Stimulated activated CD8-positive, alpha-beta memory T cell treated with anti-CD3 and anti-CD28 coated beads, Interleukin-7, amount 100 ng/mL, for 24 hours (primary cell): ENCODE measurements around the gene MIEN1.
A peak's percentile ranks its signal among the peaks of the same experiment; 100 is the strongest.
"Not testable (repeated sequence)": the region's sequence is repeated elsewhere in the genome, so short reads cannot be mapped to it uniquely, and the experiment has no call there.

Experiments used
- DNase-seq: peaks from one replicate; pipeline ENCODE4 v3.0.0-alpha.2; 2020; ENCODE audit warnings: low read depth

The MIEN1 gene

DNA sequence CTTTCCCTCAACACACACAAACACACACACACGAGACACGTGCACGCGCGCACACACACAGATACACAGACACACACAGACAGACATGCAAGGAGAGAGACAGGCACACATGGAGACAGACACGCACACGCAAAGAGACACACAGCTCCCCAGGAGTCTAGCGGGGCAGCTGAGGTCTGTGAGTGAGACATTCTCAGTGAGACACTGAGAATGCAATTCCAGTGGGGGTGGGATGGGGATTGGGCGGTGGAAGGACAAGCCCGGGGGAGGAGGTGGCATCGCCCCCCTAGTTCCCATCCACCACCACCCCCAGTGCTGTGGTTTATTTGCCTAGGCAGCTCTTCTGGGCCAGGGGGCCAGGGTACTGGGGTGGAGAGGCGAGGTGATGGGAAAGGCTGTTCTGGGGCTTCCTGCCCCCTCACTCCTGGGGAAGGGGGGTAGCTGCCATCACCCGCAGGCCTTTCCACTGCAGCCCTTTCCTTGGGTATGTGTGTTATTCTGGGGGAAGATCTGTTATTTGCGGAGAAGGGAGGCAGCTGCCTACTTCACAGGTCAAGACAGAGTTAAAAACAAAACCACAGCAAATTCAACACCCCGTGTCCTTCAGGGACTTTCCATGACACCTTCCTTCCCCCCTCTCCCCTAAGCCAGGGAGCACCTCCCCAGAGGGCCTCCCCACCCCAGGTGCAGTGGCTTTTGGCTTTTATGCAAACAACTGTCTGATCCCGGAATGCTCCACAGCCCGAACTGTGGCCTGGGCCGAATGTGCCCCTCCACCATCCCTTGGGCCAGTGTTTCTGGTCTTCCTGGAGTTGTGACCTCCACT, 25.4 kb upstream of the MIEN1 start:
- no peak for DNase-seq

DNA sequence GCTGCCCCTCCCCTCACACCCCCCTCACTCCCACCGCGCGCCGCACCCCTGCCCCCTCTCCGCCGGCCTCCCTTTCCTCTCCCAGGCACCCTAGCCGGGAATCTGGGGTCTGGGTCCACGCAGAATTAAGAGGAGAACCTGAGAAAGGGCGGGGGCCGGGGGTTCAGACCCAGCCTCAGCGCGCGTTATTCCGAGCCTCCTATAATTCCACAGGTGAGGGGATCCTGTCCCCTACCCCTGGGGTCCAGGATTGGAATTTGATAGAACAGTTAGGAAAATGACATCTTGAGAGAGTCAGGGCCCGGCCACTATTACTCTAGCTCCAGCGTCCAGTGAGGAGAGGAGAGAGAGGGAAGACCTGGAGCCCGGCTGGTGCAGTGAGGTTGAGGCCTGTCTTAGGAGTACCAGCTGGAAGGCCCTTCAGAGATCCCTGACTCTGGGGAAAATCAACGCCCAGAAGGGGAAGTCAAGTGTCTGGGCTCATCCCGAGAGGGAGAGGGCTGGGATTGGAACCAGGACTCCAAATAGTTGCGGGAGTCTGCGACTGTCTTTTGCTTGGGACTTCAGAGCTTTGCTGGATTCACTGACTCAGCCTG, 24.7 kb upstream of the MIEN1 start:
- no peak for DNase-seq

- peak; percentile 88 for DNase-seq
These were observed 24.0 kb upstream of the MIEN1 start for GRCh38 chr17:39754161-39754957.

DNA sequence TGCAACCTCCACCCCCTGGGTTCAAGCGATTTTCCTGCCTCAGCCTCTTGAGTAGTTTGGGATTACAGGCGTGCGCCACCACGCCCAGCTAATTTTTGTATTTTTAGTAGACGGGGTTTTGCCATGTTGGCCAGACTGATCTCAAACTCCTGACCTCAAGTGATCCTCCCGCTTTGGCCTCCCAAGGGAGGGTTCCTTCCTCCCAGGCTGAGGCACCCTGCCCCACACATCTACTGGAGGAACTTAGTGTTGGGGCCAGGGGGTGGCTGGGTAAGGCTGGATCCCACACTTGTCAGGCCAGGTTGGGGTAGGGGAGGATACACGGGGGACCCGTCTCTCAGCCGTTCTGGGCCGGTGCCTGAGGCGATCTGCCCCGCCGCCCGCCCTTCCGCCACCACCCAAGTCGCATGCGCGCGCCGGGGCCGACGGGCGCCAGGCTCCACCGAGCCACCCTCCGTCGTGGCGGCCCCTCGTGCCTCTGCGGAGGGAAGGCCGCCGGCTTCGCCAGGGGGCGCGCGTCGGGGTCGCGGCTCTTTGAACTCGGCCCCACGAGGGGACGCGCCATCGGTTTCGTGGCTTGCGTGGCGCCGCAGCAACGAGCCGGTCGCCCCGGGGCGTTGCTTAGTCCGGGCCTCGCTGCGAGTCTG, 23.3 kb upstream of the MIEN1 start:
- peak; percentile 36 for DNase-seq

DNA sequence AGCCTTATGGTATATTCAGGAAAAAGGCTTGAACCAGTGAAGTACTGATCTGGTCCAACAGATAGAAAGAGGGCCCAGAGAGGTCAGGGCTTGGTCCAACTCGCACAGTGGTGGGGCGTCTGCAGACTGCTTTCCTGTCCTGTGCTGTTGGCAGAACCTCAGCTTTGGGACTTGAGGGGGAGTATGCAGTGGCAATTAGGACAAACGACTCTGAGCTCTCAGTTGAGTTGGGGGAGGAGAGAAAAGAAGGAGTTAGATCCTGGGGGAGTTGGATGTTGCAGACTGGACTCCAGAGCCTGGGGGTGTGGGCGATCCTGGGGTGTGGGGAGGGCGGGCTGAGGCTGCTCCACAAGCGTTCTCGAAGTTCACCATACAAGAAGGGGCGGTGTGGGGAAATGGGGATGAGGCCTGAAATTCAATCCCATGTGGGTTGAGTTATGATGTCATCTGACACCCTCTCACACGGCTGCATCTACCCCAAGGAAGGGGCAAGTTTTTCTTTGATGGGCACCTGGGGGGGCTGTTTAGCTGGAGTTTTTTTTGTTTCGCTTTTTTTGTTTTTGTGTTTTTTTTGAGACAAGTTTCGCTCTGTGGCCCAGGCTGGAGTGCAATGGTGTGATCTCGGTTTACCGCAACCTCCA, 22.0 kb upstream of the MIEN1 start:
- DNase-seq: no peak

DNA sequence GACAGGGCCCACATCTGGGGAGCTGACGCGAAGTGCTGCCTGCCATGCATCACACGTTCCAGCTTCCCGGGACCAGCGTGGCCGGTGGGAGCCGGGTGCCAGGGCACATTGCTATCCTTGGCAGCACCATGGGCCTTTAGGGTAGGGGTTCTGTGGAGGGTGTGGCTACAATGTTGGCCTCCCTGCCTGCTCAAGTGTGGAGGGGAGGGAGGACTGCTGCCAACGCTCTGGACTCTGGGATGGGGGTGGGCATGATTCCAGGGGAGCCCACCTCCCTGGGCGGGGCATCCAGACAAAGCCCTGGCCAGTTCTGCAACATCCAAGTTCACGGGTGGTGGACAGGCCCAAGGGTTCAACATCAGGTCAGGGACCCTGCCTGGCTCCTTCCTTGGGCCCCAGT, 21.3 kb upstream of the MIEN1 start:
- no peak for DNase-seq

DNA sequence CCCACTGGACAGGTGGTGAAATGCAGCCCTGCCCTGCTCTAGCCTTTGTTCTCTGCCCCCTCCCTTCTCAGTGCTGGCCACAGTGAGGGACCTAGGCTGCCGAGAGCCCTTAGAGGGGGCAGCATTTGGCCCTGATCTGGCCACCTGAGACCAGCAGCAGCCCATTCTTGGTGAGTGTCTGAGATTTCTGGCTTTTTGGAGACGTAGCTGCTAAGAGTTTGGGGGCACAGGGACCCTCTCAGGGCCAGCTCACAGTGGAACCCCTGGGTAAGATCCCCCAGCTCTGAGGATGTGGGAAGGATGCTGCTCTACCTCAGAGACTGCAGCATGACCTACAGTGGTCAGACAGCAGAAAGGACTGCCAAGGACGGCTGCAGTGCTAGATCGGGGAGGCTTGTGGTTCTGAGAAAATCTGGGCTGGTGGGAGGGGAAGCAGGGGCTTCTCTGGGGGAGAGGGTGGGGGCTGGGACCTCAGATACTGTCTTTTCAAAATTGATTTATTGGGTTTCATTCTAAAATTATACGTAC, 20.7 kb upstream of the MIEN1 start:
- no peak for DNase-seq

GRCh38 chr17:39750131-39751015, 20.0 kb upstream of the MIEN1 start:
- DNase-seq: no peak

DNA sequence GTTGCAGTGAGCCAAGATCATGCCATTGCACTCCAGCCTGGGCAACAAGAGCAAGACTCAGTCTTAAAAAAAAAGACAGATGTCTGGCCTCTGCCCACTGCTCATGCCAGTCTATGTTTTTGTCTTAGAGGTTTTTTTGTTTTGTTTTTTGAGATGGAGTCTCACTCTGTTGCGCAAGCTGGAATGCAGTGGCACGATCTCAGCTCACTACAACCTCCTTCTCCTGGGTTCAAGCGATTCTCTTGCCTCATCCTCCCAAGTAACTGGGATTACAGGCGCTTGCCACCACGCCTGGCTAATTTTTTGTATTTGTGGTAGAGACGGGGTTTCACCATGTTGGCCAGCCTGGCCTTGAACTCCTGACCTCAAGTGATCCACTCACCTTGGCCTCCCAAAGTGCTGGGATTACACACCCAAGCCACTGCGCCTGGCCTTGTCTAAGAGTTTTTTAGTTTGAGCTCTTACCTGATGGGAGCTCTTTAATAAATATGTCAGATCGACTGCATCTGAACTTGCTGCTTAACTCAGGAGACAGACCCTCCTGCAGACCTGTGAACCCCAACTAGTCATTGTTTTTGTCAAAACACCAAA, 18.2 kb upstream of the MIEN1 start:
- DNase-seq: not testable (repeated sequence)

- DNase-seq: no peak
These were observed 17.4 kb upstream of the MIEN1 start for GRCh38 chr17:39747745-39748144.

DNA sequence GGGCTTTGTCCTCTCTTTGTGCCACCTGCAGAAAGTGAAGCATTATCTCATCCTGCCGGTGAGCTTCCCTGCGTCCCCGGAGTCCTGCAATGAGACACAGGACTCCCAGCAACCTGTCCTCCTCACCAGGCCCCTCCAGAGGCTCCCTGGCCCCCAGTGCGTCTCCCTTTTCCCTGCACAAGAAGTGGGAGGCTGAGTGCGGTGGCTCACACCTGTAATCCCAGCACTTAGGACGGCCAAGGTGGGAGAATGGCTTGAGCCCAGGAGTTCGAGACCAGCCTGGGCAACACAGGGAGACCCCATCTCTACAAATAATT, 15.8 kb upstream of the MIEN1 start:
- no peak for DNase-seq

GRCh38 chr17:39745335-39746144, 15.2 kb upstream of the MIEN1 start:
- DNase-seq: no peak

- no peak for DNase-seq
These were observed 14.5 kb upstream of the MIEN1 start for GRCh38 chr17:39744836-39745215.

- DNase-seq: no peak
These were observed 13.9 kb upstream of the MIEN1 start for GRCh38 chr17:39744075-39744835.

DNA sequence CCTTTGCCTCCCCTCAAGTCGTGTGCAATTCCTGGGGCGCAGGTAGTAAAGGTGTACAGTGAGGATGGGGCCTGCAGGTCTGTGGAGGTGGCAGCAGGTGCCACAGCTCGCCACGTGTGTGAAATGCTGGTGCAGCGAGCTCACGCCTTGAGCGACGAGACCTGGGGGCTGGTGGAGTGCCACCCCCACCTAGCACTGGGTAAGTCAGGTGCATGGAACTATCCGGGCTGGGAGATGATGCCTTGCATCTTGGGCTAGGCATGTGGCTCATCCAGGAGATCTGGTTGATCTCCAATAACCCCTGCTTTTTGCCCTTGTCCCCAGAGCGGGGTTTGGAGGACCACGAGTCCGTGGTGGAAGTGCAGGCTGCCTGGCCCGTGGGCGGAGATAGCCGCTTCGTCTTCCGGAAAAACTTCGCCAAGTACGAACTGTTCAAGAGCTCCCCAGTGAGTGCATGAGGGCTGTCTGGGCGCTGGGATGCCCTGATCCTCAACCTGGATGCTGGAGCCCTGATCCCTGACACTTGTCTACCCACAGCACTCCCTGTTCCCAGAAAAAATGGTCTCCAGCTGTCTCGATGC, 12.6 kb upstream of the MIEN1 start:
- DNase-seq: no peak

- DNase-seq: no peak
These were observed 12.0 kb upstream of the MIEN1 start for GRCh38 chr17:39742126-39742855.

GRCh38 chr17:39740357-39741111, 10.2 kb upstream of the MIEN1 start:
- DNase-seq: no peak
